ENCODE data around the gene NKIRAS2. TPM values are rescaled to one million over a fixed set of nuclear protein-coding genes. Genes with fewer than 3 reads are reported as not detected.

The NKIRAS2 gene
- total RNA-seq, 1 experiment from 2014 or later = 55.0 TPM

DNA sequence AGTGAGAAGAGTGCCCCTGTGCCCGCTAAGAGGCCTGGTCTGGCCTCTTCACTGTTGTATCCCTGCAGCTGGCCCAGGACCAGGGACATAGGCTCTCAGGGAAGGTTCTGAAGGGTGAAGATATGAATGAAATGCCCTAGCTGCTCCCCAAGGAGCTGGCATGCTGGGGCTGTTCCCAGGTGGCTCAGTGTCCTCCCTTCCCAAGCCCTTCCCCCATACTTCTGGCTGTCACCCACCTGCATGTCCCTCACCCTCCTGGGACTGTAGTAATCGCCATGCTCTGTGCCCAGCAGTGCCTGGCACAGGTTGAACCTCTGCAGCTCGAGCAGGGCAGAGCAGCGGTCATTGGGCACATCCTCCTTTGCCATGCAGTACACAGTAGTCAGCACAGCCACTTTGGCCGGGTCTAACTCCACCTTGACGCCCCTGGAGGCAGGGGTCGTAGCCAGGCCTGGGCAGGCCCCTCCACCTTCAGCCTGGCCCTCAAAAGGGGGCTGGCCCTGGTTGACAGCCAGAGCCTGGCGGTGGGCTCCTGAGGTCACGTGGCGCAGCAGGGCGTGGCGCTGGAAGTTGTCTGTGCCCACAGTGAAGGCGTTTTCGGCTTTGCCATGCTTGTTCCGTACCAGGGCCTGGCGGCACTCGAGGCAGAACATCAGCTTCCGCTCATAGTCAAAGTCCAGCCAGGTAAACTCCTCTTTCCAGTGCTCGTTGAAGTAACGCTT, 22.9 kb downstream of the NKIRAS2 start:
- intact Hi-C loops (cut with micrococcal nuclease; ENCODE audit: unreplicated experiment) = no loop called here
- H3K9me3 Mint-ChIP-seq (ENCODE audit: unreplicated experiment) = no peaks in the 10 kb centered on the region
- POLR2A ChIA-PET = interaction anchor here (0.7 kb wide), 1 partner anchor 122 kb away, joined by 3 read pairs; no protein-coding TSS in a partner anchor
- H3K36me3 Mint-ChIP-seq (ENCODE audit: insufficient read depth, unreplicated experiment) = no peaks in the 10 kb centered on the region
- H3K27ac Mint-ChIP-seq (ENCODE audit: unreplicated experiment) = no peak overlapping the region
- TF ChIP-seq, protein P1, sequence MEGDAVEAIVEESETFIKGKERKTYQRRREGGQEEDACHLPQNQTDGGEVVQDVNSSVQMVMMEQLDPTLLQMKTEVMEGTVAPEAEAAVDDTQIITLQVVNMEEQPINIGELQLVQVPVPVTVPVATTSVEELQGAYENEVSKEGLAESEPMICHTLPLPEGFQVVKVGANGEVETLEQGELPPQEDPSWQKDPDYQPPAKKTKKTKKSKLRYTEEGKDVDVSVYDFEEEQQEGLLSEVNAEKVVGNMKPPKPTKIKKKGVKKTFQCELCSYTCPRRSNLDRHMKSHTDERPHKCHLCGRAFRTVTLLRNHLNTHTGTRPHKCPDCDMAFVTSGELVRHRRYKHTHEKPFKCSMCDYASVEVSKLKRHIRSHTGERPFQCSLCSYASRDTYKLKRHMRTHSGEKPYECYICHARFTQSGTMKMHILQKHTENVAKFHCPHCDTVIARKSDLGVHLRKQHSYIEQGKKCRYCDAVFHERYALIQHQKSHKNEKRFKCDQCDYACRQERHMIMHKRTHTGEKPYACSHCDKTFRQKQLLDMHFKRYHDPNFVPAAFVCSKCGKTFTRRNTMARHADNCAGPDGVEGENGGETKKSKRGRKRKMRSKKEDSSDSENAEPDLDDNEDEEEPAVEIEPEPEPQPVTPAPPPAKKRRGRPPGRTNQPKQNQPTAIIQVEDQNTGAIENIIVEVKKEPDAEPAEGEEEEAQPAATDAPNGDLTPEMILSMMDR (IDR thresholded peaks at IDR 0.05; ENCODE audit: insufficient read depth in 1 of 2, low read depth in 1 of 2, low read length in 1 of 2, severe bottlenecking in 1 of 2, unreplicated experiment in 1 of 2) = no peak
- H3K4me1 Mint-ChIP-seq (ENCODE audit: low read depth, unreplicated experiment) = no peaks in the 10 kb centered on the region
- Histone ChIP-seq H3K36me3 (ENCODE audit: control insufficient read depth, insufficient read depth, low read length) (peaks cover 1% of the 10 kb centered on the region), H3K4me3 (ENCODE audit: low read depth, low read length) (no peak overlapping the region), H3K9me3 (no peaks in the 10 kb centered on the region), H3K27me3 (replicated peaks; ENCODE audit: control insufficient read depth, insufficient read depth, low read length) (no peaks in the 10 kb centered on the region), H3K4me1 (no peaks in the 10 kb centered on the region)
- no peaks in the 10 kb centered on the region for H3K27me3 Mint-ChIP-seq (ENCODE audit: insufficient read depth, unreplicated experiment)
- no peak overlapping the region for H3K4me3 Mint-ChIP-seq (ENCODE audit: unreplicated experiment)
- DNase-seq = no peak
- BruUV-seq (replicated peaks) = no TSS peak
- CTCF ChIA-PET = interaction anchor here (0.7 kb wide), 1 partner anchor 39 kb away, joined by 5 read pairs; no protein-coding TSS in a partner anchor

DNA sequence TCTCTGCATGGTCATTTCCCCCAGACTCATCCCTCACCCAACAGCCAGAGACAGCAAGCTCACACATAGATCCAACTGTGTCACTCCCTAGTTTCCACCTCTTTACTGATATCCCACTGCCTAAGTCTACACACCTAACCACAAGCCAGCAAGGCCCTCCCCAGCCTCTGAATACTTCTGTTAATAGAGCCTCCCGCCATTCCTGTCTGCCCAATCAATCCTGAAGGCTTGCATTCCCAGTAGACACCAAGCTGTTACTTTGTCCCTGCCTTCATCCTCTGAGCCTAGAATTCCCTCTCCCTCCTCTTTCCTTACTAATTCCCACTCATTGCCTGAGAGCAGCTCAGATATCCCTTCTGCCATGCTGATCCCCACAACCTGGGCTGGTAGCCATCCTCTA, 25.8 kb downstream of the NKIRAS2 start:
- no peaks in the 10 kb centered on the region for H3K27me3 ChIP-seq (replicated peaks; ENCODE audit: control insufficient read depth, insufficient read depth, low read length)
- H3K4me3 ChIP-seq (ENCODE audit: low read depth, low read length) = no peak overlapping the region
- TF ChIP-seq, protein P1 (IDR thresholded peaks at IDR 0.05; ENCODE audit: insufficient read depth in 1 of 2, low read depth in 1 of 2, low read length in 1 of 2, severe bottlenecking in 1 of 2, unreplicated experiment in 1 of 2) = no peak
- peaks cover 12% of the 10 kb centered on the region for H3K4me1 Mint-ChIP-seq (ENCODE audit: low read depth, unreplicated experiment)
- ChIA-PET POLR2A (no interaction called here), CTCF (no interaction called here)
- H3K4me3 Mint-ChIP-seq (ENCODE audit: unreplicated experiment) = no peak overlapping the region
- peaks cover 1% of the 10 kb centered on the region; the same call in 1 of the 2 replicates for H3K36me3 ChIP-seq (ENCODE audit: control insufficient read depth, insufficient read depth, low read length)
- 0 out of 2 replicates have a peak, but pooled peaks cover 9% of the 10 kb centered on the region for H3K4me1 ChIP-seq
- DNase-seq = no peak
- no peak overlapping the region for H3K27ac Mint-ChIP-seq (ENCODE audit: unreplicated experiment)
- H3K9me3 ChIP-seq = no peaks in the 10 kb centered on the region
- no peaks in the 10 kb centered on the region for H3K9me3 Mint-ChIP-seq (ENCODE audit: unreplicated experiment)
- H3K27me3 Mint-ChIP-seq (ENCODE audit: insufficient read depth, unreplicated experiment) = no peaks in the 10 kb centered on the region
- BruUV-seq (replicated peaks) = no TSS peak
- no peaks in the 10 kb centered on the region for H3K36me3 Mint-ChIP-seq (ENCODE audit: insufficient read depth, unreplicated experiment)
- intact Hi-C loops (cut with micrococcal nuclease; ENCODE audit: unreplicated experiment) = no loop called here

DNA sequence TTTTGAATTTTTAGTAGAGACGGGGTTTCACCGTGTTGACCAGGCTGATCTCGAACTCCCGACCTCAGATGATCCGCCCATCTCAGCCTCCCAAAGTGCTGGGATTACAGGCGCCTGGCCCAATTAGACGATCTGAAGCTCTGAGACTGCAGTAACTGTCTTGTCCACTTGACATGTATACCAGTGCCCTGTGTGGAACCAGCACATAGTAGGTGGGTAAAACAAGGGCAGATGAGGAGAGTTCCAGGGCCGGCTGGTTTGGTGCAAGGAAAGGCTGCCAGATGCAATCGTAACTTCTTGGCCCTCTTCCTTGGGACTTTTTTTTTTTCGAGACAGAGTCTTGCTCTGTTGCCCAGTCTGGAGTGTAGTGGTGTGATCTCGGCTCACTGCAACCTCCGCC, 27.5 kb downstream of the NKIRAS2 start:
- H3K36me3 Mint-ChIP-seq (ENCODE audit: insufficient read depth, unreplicated experiment) = no peaks in the 10 kb centered on the region
- no peak overlapping the region for H3K27ac Mint-ChIP-seq (ENCODE audit: unreplicated experiment)
- H3K4me3 ChIP-seq (ENCODE audit: low read depth, low read length) = no peak overlapping the region
- TF ChIP-seq, protein P1 (IDR thresholded peaks at IDR 0.05; ENCODE audit: insufficient read depth in 1 of 2, low read depth in 1 of 2, low read length in 1 of 2, severe bottlenecking in 1 of 2, unreplicated experiment in 1 of 2) = no peak
- H3K4me1 Mint-ChIP-seq (ENCODE audit: low read depth, unreplicated experiment) = peaks cover 18% of the 10 kb centered on the region
- POLR2A ChIA-PET = no interaction called here
- peaks cover 16% of the 10 kb centered on the region for H3K4me1 ChIP-seq
- H3K27me3 Mint-ChIP-seq (ENCODE audit: insufficient read depth, unreplicated experiment) = no peaks in the 10 kb centered on the region
- no peak overlapping the region for H3K4me3 Mint-ChIP-seq (ENCODE audit: unreplicated experiment)
- CTCF ChIA-PET = no interaction called here
- no peaks in the 10 kb centered on the region for H3K9me3 Mint-ChIP-seq (ENCODE audit: unreplicated experiment)
- no TSS peak for BruUV-seq (replicated peaks)
- no peaks in the 10 kb centered on the region for H3K9me3 ChIP-seq
- intact Hi-C loops (cut with micrococcal nuclease; ENCODE audit: unreplicated experiment) = no loop called here
- DNase-seq = no peak
- no peaks in the 10 kb centered on the region for H3K27me3 ChIP-seq (replicated peaks; ENCODE audit: control insufficient read depth, insufficient read depth, low read length)
- peaks cover 1% of the 10 kb centered on the region; the same call in 1 of the 2 replicates for H3K36me3 ChIP-seq (ENCODE audit: control insufficient read depth, insufficient read depth, low read length)

All from Caco-2 (cell line).